OCI-LY3 (cell line): ENCODE data around the gene ADAMTS1.

Experiments used
- H2AFZ ChIP-seq: fragments of 200-600, 300-600 bp; shearing (Covaris generic); 2 replicates; pipeline ENCODE4 v1.6.0; 2014; ENCODE audit warnings: antibody characterized with exemption, low read depth, low read length
- H3K27ac ChIP-seq: fragments of 200-600, 300-600 bp; sonication (generic); 2 replicates; pipeline ENCODE4 v1.5.1; 2014; ENCODE audit warnings: mild to moderate bottlenecking, low read length, moderate library complexity, mixed read lengths
- H3K27me3 ChIP-seq: fragments of 200-600, 300-600 bp; sonication (generic); 2 replicates; pipeline ENCODE4 v1.6.1; 2014; ENCODE audit warnings: low read depth, low read length, mixed read lengths
- H3K36me3 ChIP-seq: fragments of 200-600, 300-600 bp; sonication (generic); replicated peaks from 2 replicates; pipeline ENCODE3; 2014; ENCODE audit warnings: low read depth, low read length, mixed read lengths
- H3K4me1 ChIP-seq: fragments of 300-600, 200-600 bp; sonication (generic); 2 replicates; pipeline ENCODE4 v1.6.1; 2014; ENCODE audit warnings: low read length, mixed read lengths
- H3K4me2 ChIP-seq: fragments of 200-600, 300-600 bp; sonication (generic); 2 replicates; pipeline ENCODE4 v1.6.1; 2014; ENCODE audit warnings: low read length, mixed read lengths
- H3K4me3 ChIP-seq: fragments of 300-600, 200-600 bp; sonication (generic); 2 replicates; pipeline ENCODE4 v1.5.1; 2014; ENCODE audit warnings: antibody characterized with exemption, mild to moderate bottlenecking, low read length, moderate library complexity
- H3K79me2 ChIP-seq: fragments of 300-600, 200-600 bp; shearing (Covaris generic); 2 replicates; pipeline ENCODE4 v1.6.1; 2014; ENCODE audit warnings: mild to moderate bottlenecking, low read length, mixed read lengths
- H3K9ac ChIP-seq: fragments of 300-600, 200-600 bp; shearing (Covaris generic); 2 replicates; pipeline ENCODE4 v1.6.0; 2014; ENCODE audit warnings: mild to moderate bottlenecking, low read length, moderate library complexity
- H3K9me3 ChIP-seq: fragments of 200-600, 300-600 bp; shearing (Covaris generic); 2 replicates; pipeline ENCODE4 v1.6.1; 2014; ENCODE audit warnings: low read length, mixed read lengths; ENCODE audit not compliant: insufficient read depth
- H4K20me1 ChIP-seq: fragments of 200-600, 300-600 bp; sonication (generic); 2 replicates; pipeline ENCODE4 v1.6.1; 2016; ENCODE audit warnings: low read length, mixed read lengths; ENCODE audit not compliant: insufficient read depth
- EZH2phosphoT487 ChIP-seq: fragments of 200-600 bp; shearing (Covaris generic); IDR thresholded peaks from 2 replicates; pipeline ENCODE4 v1.6.1; 2018; ENCODE audit warnings: antibody characterized with exemption, mixed run types, low read depth
- TF ChIP-seq, protein P1 (sequence below): fragments of 200-600, 300-600 bp; sonication (generic); IDR thresholded peaks from 2 replicates; pipeline ENCODE4 v1.5.1; 2014; ENCODE audit warnings: antibody characterized with exemption, low read length, low read depth

The ADAMTS1 gene

DNA sequence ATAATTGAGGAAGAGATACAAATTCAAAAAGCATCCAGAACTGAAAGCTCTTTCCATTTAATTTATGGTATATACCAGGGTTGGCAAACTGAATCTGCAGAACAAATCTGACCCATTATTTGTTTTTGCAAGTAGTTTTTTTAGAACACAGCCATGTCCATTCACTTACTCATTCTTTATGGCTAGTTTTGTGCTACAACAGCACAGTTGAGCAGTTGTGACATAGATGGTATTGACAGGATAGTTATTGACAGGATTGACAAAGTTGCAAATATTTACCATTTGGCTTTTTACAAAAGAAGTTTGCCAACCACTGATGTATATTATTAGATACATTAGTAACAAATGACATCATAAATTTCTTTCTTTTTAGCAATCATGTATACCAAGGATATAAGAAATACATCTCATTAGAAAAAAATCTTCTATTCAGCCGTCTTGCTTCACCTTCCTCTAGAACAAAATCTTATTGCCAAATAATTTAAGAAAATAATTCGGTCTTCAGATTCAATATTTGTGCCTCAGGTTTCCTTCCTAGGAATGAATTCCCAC lies 9.4 kb downstream of the ADAMTS1 start:
- H3K36me3 ChIP-seq = no peaks in the 10 kb centered on the region
- H3K27me3 ChIP-seq = no peaks in the 10 kb centered on the region
- H3K79me2 ChIP-seq = no peaks in the 10 kb centered on the region
- no peak overlapping the region for H3K27ac ChIP-seq
- no peaks in the 10 kb centered on the region for H3K4me1 ChIP-seq
- no peak overlapping the region for H3K4me2 ChIP-seq
- H2AFZ ChIP-seq = no peak overlapping the region
- no peaks in the 10 kb centered on the region for H4K20me1 ChIP-seq
- H3K9me3 ChIP-seq = no peaks in the 10 kb centered on the region
- no peak for TF ChIP-seq EZH2phosphoT487
- TF ChIP-seq, protein P1, sequence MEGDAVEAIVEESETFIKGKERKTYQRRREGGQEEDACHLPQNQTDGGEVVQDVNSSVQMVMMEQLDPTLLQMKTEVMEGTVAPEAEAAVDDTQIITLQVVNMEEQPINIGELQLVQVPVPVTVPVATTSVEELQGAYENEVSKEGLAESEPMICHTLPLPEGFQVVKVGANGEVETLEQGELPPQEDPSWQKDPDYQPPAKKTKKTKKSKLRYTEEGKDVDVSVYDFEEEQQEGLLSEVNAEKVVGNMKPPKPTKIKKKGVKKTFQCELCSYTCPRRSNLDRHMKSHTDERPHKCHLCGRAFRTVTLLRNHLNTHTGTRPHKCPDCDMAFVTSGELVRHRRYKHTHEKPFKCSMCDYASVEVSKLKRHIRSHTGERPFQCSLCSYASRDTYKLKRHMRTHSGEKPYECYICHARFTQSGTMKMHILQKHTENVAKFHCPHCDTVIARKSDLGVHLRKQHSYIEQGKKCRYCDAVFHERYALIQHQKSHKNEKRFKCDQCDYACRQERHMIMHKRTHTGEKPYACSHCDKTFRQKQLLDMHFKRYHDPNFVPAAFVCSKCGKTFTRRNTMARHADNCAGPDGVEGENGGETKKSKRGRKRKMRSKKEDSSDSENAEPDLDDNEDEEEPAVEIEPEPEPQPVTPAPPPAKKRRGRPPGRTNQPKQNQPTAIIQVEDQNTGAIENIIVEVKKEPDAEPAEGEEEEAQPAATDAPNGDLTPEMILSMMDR = no peak
- no peak overlapping the region for H3K9ac ChIP-seq
- H3K4me3 ChIP-seq = no peak overlapping the region

DNA sequence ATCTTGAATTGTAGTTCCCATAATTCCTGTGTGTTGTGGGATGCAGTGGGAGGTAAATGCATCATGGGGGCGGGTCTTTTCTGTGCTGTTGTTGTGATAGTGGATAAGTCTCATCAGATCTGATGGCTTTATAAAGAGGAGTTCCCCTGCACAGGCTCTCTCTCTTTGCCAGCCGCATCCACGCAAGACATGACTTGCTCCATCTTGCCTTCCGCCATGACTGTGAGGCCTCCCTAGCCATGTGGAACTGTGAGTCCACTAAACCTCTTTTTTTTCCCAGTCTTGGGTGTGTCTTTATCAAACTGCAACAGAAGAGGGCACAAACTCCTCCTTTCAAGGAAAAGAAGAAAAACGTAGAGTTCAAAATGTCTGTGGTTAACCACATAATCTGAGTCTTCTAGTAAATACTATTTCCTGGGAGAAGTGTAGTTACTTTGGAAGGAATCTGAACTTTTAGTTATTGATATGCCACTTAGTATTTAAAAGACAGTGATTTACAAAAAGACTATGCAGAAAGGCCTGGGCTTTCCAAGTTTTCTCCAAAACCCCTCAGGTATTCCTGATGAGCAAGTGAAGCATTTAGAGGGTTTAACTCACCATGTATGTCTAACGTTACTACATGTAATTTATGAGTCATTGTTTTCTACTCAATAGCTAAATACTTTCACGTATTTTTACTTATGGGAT lies 10.0 kb downstream of the ADAMTS1 start:
- Histone ChIP-seq H4K20me1 (no peaks in the 10 kb centered on the region), H3K9me3 (no peaks in the 10 kb centered on the region), H3K4me2 (no peak overlapping the region), H3K36me3 (no peaks in the 10 kb centered on the region), H3K4me3 (no peak overlapping the region), H3K4me1 (no peaks in the 10 kb centered on the region), H3K27me3 (no peaks in the 10 kb centered on the region), H3K79me2 (no peaks in the 10 kb centered on the region), H2AFZ (no peak overlapping the region), H3K9ac (no peak overlapping the region), H3K27ac (no peak overlapping the region)
- no peak for TF ChIP-seq EZH2phosphoT487
- TF ChIP-seq, protein P1 = no peak

DNA sequence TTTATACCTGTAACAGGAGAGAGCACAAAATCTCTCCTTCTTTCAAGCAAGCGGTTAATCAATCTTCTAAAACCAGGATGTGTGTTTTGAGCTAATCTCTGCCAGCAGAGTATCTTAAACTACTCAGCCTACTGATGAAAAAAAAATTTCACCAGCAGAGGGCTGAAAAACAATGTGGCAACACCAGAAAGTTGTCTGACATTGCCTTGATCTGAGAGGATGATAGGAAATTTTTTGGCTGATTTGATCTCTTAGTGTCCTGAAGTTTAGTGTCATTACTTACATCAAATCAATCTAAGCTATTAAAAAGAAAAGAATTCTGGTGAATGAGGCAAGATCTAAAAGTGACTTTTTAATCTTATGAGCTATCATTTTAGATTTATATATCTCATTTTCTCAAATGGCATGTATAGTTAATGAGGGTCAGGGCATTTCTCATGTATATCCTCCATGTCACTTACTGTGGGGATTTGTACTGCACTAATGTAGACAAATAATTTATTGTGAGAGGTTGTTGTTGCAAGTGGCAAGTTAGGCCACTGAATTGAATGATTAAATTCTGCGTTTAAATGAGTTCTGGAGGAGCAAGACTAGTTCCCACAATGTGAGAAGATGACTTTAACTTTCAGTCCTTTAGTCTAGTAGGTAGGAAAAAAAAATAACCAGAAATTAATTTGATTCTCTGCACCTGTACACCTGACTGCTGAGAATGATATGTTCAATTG lies 10.9 kb downstream of the ADAMTS1 start:
- Histone ChIP-seq H3K79me2 (no peaks in the 10 kb centered on the region), H3K4me1 (no peaks in the 10 kb centered on the region), H3K27ac (no peak overlapping the region), H3K27me3 (no peaks in the 10 kb centered on the region), H4K20me1 (no peaks in the 10 kb centered on the region), H3K9me3 (no peaks in the 10 kb centered on the region), H2AFZ (no peak overlapping the region), H3K9ac (no peak overlapping the region), H3K4me3 (no peak overlapping the region), H3K4me2 (no peak overlapping the region), H3K36me3 (no peaks in the 10 kb centered on the region)
- no peak for TF ChIP-seq EZH2phosphoT487
- TF ChIP-seq, protein P1 = no peak

DNA sequence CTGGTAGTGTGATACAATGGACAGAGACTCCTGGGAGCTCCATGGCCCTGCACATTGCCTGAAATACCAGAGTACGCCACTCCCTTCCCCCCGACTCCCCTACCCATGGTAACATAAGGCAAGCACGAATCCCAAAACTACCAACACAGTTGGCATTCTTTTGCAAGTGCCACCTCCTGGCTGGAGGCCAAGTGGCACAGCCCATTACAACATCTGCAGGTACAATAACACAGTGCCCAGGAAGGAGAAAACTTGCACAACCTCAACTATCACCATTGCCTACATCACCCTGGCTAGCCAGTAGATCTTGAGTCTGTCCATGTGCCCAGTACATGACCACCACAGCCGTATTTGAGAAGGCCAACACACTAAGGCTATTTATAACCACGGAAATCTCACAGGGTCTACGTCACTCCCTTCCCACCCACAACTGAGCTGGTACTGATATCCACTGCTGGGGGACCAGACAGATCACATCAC lies 11.7 kb downstream of the ADAMTS1 start:
- H3K9me3 ChIP-seq = no peaks in the 10 kb centered on the region
- no peak overlapping the region for H3K9ac ChIP-seq
- no peaks in the 10 kb centered on the region for H3K4me1 ChIP-seq
- no peaks in the 10 kb centered on the region for H3K36me3 ChIP-seq
- H3K27ac ChIP-seq = no peak overlapping the region
- H3K4me3 ChIP-seq = no peak overlapping the region
- no peaks in the 10 kb centered on the region for H3K79me2 ChIP-seq
- no peak overlapping the region for H2AFZ ChIP-seq
- no peak for TF ChIP-seq EZH2phosphoT487
- TF ChIP-seq, protein P1 = no peak
- no peaks in the 10 kb centered on the region for H3K27me3 ChIP-seq
- H4K20me1 ChIP-seq = no peaks in the 10 kb centered on the region
- H3K4me2 ChIP-seq = no peak overlapping the region
